SK-N-MC (cell line): ENCODE results near the gene GULP1.

Experiments used
- EZH2 ChIP-seq: fragments of 200-600 bp; sonication (generic); IDR thresholded peaks from one replicate; pipeline ENCODE4 v1.6.1; 2017; ENCODE audit warnings: antibody characterized with exemption
- FOXP2 ChIP-seq: optimal IDR thresholded peaks from 2 replicates; pipeline ENCODE3; 2011; ENCODE audit warnings: mild to moderate bottlenecking, moderate library complexity; ENCODE audit not compliant: insufficient read depth; ENCODE audit errors: extremely low read length, control extremely low read depth
- POLR2AphosphoS5 ChIP-seq: IDR thresholded peaks from 2 replicates; pipeline ENCODE4 v1.6.1; 2012; ENCODE audit warnings: mild to moderate bottlenecking, low read depth, low read length, borderline replicate concordance

DNA sequence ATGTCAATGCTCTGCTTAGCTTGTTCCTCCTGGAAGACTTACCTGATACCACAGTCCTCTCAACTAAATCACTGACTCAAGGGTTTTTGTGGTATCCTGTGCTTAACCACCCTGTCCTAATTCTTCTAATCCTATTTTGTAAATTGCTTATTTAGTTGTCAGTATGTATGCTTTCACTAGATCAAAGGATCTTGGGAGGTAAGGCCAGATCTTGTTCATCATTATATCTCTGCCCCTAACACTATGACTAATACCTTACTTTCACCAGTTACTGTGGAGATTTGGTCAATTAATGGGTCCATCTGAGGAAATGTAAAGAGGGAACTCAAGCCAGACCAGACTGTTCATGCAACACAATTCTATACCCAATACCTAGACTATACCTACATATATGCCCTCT lies 203.2 kb downstream of the GULP1 start:
- TF ChIP-seq EZH2 (no peak), POLR2AphosphoS5 (no peak), FOXP2 (no peak)
